ENCODE data around the gene ARHGAP26. TPM values are rescaled to one million over a fixed set of nuclear protein-coding genes. Genes with fewer than 3 reads are reported as not detected.

The ARHGAP26 gene
- polyA plus RNA-seq, 1 donor from 2014 or later, result 0.83 TPM

DNA sequence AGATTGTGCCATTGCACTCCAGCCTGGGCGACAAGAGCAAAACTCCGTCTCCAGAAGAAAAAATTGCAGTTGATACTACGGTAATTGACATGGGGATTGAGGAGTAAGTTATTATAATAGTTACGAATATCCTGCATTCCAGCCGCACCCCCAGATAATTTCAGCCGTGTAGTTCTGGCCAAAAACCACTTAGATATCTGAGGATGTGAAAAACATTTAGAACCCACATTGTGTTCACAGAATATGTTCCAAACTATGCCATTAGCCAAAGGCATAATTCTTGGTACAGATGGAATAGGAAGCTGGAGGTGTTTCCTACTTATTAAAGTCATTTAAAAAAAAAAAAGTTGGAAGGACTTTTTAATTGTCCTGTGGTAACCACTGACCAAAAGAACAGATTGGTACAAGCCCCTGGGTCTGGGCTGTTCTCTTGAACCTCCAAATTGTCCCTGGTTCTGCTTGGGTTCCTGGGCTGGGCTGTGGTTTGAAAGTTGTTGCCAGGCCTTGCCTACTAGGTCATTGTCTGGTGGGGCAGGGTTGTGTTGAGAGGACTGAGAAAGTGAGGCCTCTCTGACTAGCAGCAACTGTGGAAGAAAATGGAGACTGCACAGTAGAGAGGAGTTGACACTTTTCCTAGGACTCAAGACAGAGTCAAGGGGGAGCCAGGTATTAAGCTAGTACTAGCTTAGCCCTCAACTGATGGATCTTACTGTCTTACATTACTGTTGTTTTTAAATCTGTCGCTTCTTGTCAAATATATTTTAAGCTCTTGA, 434.5 kb downstream of the ARHGAP26 start:
- H3K9me3 ChIP-seq (ENCODE audit: low read length), result no peaks in the 10 kb centered on the region

DNA sequence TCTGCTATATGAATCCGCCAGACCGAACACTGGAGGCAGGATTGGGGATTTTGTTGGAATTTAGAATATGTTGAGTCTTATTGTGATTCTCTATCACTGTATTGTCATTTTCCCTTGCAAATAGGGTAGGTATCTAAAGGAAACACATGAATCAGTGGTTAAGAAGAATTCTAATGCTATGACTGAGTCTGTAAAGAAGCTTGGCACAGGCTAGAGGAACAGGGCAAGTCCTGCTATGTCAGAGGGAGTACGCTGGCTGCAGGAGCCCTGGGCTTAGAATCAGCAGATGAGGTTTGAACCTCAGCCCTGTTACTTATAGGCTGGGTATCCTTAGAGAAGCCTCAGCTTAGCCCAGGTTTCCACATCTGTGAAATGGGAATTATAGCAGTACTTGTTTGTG, 435.2 kb downstream of the ARHGAP26 start:
- Histone ChIP-seq H3K4me2 (ENCODE audit: low read length) (no peak overlapping the region), H3K36me3 (ENCODE audit: insufficient read depth, low read length) (no peaks in the 10 kb centered on the region), H3K4me3 (ENCODE audit: low read length) (no peak overlapping the region), H2AFZ (ENCODE audit: low read depth, low read length) (no peak overlapping the region), H3K9me2 (ENCODE audit: insufficient read depth, low read length) (no peaks in the 10 kb centered on the region), H3K27ac (ENCODE audit: low read length) (no peak overlapping the region), H3K9ac (ENCODE audit: low read length) (no peak overlapping the region), H3F3A (ENCODE audit: insufficient read depth, low read length, poor library complexity, severe bottlenecking) (no peaks in the 10 kb centered on the region), H4K20me1 (ENCODE audit: insufficient read depth) (no peaks in the 10 kb centered on the region), H3K9me3 (ENCODE audit: low read length) (no peaks in the 10 kb centered on the region), H3K79me2 (replicated peaks; ENCODE audit: insufficient read depth, low read length) (no peaks in the 10 kb centered on the region), H3K27me3 (ENCODE audit: insufficient read depth, low read depth, low read length) (no peaks in the 10 kb centered on the region)
- TF ChIP-seq MXI1 (conservative IDR thresholded peaks at IDR 0.05; ENCODE audit: poor library complexity, severe bottlenecking), result no peak
- no peak for TF ChIP-seq SMC3 (conservative IDR thresholded peaks at IDR 0.05; ENCODE audit: poor library complexity)
- no peak for TF ChIP-seq TAF1 (IDR thresholded peaks at IDR 0.05; ENCODE audit: low read depth)
- no peak for TF ChIP-seq EZH2 (IDR thresholded peaks at IDR 0.05; ENCODE audit: borderline replicate concordance, insufficient read depth, low read length, poor library complexity, severe bottlenecking)
- TF ChIP-seq, protein P1, sequence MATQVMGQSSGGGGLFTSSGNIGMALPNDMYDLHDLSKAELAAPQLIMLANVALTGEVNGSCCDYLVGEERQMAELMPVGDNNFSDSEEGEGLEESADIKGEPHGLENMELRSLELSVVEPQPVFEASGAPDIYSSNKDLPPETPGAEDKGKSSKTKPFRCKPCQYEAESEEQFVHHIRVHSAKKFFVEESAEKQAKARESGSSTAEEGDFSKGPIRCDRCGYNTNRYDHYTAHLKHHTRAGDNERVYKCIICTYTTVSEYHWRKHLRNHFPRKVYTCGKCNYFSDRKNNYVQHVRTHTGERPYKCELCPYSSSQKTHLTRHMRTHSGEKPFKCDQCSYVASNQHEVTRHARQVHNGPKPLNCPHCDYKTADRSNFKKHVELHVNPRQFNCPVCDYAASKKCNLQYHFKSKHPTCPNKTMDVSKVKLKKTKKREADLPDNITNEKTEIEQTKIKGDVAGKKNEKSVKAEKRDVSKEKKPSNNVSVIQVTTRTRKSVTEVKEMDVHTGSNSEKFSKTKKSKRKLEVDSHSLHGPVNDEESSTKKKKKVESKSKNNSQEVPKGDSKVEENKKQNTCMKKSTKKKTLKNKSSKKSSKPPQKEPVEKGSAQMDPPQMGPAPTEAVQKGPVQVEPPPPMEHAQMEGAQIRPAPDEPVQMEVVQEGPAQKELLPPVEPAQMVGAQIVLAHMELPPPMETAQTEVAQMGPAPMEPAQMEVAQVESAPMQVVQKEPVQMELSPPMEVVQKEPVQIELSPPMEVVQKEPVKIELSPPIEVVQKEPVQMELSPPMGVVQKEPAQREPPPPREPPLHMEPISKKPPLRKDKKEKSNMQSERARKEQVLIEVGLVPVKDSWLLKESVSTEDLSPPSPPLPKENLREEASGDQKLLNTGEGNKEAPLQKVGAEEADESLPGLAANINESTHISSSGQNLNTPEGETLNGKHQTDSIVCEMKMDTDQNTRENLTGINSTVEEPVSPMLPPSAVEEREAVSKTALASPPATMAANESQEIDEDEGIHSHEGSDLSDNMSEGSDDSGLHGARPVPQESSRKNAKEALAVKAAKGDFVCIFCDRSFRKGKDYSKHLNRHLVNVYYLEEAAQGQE (IDR thresholded peaks at IDR 0.05; ENCODE audit: borderline replicate concordance), result no peak

More for the DNA sequence above, 434.5 kb downstream of the ARHGAP26 start:
- Histone ChIP-seq H3K4me2 (ENCODE audit: low read length) (no peak overlapping the region), H3K27ac (ENCODE audit: low read length) (no peak overlapping the region), H3K79me2 (replicated peaks; ENCODE audit: insufficient read depth, low read length) (no peaks in the 10 kb centered on the region), H3K36me3 (ENCODE audit: insufficient read depth, low read length) (no peaks in the 10 kb centered on the region), H2AFZ (ENCODE audit: low read depth, low read length) (no peak overlapping the region), H3K27me3 (ENCODE audit: insufficient read depth, low read depth, low read length) (no peaks in the 10 kb centered on the region), H3K9me2 (ENCODE audit: insufficient read depth, low read length) (no peaks in the 10 kb centered on the region), H3F3A (ENCODE audit: insufficient read depth, low read length, poor library complexity, severe bottlenecking) (no peaks in the 10 kb centered on the region), H3K9ac (ENCODE audit: low read length) (no peak overlapping the region), H4K20me1 (ENCODE audit: insufficient read depth) (no peaks in the 10 kb centered on the region), H3K4me3 (ENCODE audit: low read length) (no peak overlapping the region)
- TF ChIP-seq POLR2AphosphoS5 (IDR thresholded peaks at IDR 0.05) (no peak), SMC3 (conservative IDR thresholded peaks at IDR 0.05; ENCODE audit: poor library complexity) (no peak), EZH2 (IDR thresholded peaks at IDR 0.05; ENCODE audit: borderline replicate concordance, insufficient read depth, low read length, poor library complexity, severe bottlenecking) (no peak)

DNA sequence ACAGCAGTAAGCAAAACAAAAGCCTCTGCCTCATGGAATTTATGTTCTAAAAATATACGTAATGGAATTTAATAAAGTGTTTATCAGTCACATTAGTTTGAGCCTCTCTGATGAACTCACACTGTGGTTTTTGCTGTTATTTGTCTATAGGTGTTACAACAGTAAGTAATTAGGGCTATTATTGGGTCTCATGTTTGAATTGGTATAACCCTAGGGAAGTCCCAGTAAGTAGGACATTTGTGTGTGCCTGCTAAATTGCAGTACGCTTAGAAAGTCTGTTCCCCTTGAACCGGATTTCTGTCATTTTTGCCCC, 435.7 kb downstream of the ARHGAP26 start:
- Histone ChIP-seq H3K9me2 (ENCODE audit: insufficient read depth, low read length) (no peaks in the 10 kb centered on the region), H3K9me3 (ENCODE audit: low read length) (no peaks in the 10 kb centered on the region), H4K20me1 (ENCODE audit: insufficient read depth) (no peaks in the 10 kb centered on the region), H2AFZ (ENCODE audit: low read depth, low read length) (no peak overlapping the region), H3K4me3 (ENCODE audit: low read length) (no peak overlapping the region), H3K27me3 (ENCODE audit: insufficient read depth, low read depth, low read length) (no peaks in the 10 kb centered on the region), H3K4me2 (ENCODE audit: low read length) (no peak overlapping the region), H3K27ac (ENCODE audit: low read length) (no peak overlapping the region), H3K79me2 (replicated peaks; ENCODE audit: insufficient read depth, low read length) (no peaks in the 10 kb centered on the region), H3K36me3 (ENCODE audit: insufficient read depth, low read length) (no peaks in the 10 kb centered on the region), H3F3A (ENCODE audit: insufficient read depth, low read length, poor library complexity, severe bottlenecking) (no peaks in the 10 kb centered on the region), H3K9ac (ENCODE audit: low read length) (no peak overlapping the region)
- TF ChIP-seq TAF1 (IDR thresholded peaks at IDR 0.05; ENCODE audit: low read depth) (no peak), EZH2 (IDR thresholded peaks at IDR 0.05; ENCODE audit: borderline replicate concordance, insufficient read depth, low read length, poor library complexity, severe bottlenecking) (no peak), SMC3 (conservative IDR thresholded peaks at IDR 0.05; ENCODE audit: poor library complexity) (no peak), EP300 (conservative IDR thresholded peaks at IDR 0.05; ENCODE audit: poor library complexity, severe bottlenecking) (no peak), RAD21 (conservative IDR thresholded peaks at IDR 0.05) (no peak), MXI1 (conservative IDR thresholded peaks at IDR 0.05; ENCODE audit: poor library complexity, severe bottlenecking) (no peak)
- TF ChIP-seq, protein P2, sequence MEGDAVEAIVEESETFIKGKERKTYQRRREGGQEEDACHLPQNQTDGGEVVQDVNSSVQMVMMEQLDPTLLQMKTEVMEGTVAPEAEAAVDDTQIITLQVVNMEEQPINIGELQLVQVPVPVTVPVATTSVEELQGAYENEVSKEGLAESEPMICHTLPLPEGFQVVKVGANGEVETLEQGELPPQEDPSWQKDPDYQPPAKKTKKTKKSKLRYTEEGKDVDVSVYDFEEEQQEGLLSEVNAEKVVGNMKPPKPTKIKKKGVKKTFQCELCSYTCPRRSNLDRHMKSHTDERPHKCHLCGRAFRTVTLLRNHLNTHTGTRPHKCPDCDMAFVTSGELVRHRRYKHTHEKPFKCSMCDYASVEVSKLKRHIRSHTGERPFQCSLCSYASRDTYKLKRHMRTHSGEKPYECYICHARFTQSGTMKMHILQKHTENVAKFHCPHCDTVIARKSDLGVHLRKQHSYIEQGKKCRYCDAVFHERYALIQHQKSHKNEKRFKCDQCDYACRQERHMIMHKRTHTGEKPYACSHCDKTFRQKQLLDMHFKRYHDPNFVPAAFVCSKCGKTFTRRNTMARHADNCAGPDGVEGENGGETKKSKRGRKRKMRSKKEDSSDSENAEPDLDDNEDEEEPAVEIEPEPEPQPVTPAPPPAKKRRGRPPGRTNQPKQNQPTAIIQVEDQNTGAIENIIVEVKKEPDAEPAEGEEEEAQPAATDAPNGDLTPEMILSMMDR (IDR thresholded peaks at IDR 0.05; ENCODE audit: poor library complexity, severe bottlenecking), result no peak
- TF ChIP-seq, protein P1 (IDR thresholded peaks at IDR 0.05; ENCODE audit: borderline replicate concordance), result no peak
